ENCODE results near the gene ZCCHC24. TPM values are rescaled to one million over a fixed set of nuclear protein-coding genes. Genes with fewer than 3 reads are reported as not detected.

Gene ZCCHC24
- total RNA-seq, 1 donor from 2014 or later: 41.9 TPM

GRCh38 chr10:79383974-79384606, 61.3 kb downstream of the ZCCHC24 start:
- DNase-seq: no peak

- DNase-seq: no peak
These were observed 62.9 kb downstream of the ZCCHC24 start for GRCh38 chr10:79382491-79382941.

DNA sequence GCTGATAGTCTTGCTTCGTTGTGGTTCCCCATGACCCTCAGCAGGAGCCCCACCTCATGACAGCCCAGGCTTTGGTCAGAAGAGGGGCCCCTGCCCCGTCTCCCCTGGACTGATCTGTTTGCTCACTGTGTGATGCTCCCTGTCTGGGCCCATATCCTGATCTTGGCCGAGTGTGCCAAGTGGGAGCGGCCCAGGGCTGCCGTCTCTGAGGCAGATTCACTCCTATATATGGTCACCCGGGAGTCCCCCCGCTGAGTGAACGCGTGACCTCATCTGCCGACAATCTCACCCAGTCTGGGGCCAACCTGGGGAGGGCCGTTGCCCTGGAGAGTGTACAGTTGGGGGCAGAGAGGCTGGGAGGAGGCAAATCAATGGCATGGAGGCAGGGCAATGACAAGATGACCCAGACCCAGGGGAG, 63.6 kb downstream of the ZCCHC24 start:
- DNase-seq: peak; percentile 78

- no peak for DNase-seq
These were observed 64.3 kb downstream of the ZCCHC24 start for GRCh38 chr10:79380946-79381721.

- DNase-seq: no peak
These were observed 65.1 kb downstream of the ZCCHC24 start for GRCh38 chr10:79380125-79380945.

GRCh38 chr10:79379512-79380124, 65.8 kb downstream of the ZCCHC24 start:
- DNase-seq: peak; percentile 42

GRCh38 chr10:79378647-79379511, 66.5 kb downstream of the ZCCHC24 start:
- DNase-seq: no peak

DNA sequence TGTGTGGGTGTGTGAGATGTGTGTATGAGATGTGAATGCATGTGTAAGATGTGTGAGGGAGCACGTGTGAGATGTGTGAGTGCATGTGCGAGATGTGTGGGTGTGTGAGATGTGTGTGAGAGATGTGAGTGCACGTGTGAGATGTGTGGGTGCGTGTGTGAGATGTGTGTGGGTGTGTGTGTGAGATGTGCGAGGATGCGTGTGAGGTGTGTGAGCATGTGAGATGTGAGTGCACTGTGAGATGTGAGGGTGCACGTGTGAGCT, 67.1 kb downstream of the ZCCHC24 start:
- no peak for DNase-seq

DNA sequence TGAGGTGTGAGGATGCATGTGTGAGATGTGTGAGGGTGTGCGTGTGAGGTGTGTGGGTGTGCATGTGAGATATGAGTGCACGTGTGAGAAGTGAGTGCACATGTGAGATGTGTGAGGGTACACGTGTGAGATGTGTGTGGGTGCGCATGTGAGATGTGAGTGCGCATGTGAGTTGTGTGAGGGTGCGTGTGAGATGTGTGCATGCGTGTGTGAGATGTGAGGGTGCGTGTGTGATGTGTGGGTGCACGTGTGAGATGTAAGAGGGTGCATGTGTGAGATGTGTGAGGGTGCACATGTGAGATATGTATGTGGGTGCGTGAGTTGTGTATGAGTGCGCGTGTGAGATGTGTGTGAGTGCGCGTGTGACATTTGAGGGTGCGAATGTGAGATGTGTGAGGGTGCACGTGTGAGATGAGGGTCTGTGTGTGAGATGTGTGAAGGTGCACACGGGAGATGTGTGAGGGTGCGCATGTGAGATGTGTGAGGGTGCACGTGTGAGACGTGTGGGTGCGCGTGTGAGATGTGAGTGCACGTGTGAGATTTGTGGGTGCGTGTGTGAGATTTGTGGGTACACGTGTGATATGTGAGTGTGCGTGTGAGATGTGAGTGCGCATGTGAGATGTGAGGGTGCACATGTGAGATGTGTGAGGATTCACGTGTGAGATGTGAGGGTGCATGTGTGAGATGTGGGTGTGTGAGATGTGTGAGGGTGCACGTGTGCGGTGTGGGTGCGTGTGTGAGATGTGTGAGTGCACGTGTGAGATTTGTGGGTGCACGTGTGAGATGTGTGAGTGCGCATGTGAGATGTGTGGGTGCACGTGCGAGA, 67.7 kb downstream of the ZCCHC24 start:
- DNase-seq: no peak

GRCh38 chr10:79376751-79377556, 68.5 kb downstream of the ZCCHC24 start:
- no peak for DNase-seq

GRCh38 chr10:79376078-79376628, 69.3 kb downstream of the ZCCHC24 start:
- no peak for DNase-seq

GRCh38 chr10:79375321-79376077, 69.9 kb downstream of the ZCCHC24 start:
- no peak for DNase-seq

DNA sequence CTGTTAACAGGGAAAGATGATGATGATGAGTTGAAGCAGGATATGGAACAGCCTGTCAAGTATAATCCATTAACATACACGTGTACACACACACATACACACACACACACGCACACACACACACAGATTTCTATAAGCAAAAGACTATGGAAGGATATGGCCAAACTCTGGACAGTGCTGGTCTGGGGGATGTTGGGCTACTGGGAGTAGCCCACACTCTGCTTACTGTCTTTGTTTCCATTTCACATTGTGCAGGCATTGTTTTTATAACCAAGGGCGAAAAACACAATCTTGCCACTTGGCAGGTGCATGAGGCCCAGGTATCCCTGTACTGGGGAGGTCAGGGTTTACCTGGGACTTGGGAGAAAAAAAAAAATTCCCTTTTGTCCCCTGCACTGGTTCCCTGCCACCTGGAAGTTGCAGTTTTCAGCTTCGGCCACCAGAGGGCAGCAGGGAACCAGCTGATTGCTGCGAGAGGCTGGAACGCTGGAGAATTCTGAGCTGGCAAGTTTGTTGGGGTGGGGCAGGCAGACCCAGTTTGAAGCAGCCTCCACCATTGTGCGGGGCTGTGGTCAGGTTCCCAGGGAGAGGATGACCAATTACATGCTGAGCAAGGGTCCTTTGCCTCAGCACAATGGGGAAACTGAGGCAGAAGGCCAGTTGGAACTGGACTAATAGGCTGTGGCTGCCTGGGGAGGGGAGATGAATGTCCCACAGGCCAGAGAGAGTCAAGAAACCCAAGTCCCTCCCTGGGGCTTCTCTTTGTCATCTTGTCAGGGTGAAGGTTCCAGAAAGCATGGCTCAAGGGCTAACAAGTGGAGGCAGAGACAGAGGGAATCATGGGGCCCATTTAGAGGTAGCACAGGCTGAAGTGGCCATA, 70.9 kb downstream of the ZCCHC24 start:
- DNase-seq: peak; percentile 92

DNA sequence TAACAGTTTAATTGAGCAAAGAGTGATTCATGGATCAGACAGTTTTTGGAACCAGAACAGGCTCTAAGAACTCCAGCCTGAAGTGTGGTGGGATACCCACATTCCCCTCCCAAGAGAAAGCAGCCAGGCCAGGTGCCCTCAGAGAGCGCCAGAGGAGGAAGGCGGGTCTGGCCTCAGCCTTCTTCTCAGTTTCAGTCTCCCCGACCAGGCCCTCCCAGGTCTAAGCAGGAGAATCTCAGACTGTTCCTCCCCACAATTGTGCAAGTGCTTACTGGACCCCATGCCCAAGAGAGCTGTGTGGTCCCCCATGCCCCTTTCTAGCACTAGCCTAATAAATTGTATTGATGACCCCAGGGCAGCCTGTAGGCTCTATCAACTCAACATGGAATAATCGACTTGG, 72.6 kb downstream of the ZCCHC24 start:
- no peak for DNase-seq

- DNase-seq: no peak
These were observed 77.8 kb downstream of the ZCCHC24 start for GRCh38 chr10:79367426-79368189.

DNA sequence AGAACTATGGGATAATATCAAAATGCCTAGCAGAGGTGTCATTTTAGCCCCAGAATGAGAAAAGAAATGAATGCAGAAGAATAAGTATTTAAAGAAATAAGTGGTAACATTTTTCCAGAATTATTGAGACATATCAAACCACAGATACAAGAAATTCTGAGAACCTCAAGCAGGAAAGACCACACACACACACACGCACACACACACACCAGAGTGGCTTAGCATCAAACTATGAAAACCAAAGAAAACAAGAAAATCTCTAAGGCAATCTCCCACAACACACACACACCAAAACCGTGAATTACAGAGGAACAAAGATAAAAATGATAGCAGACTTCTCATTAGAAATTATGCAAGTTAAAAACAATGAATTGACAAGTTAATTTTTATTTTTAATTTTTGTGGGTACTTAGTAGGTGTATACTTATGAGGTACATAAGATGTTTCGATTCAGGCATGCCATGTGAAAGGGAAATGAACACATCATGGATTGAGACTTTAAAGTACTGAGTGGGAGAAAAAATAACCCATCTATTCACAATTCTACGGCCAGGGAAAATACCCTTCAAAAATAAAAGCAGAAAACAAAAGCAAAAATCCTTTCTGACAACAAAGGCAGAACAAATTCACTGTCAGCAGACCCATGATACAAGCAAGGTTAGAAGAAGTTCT, 83.6 kb downstream of the ZCCHC24 start:
- DNase-seq: no peak
